ENCODE results near the gene P3H2.

Gene P3H2

DNA sequence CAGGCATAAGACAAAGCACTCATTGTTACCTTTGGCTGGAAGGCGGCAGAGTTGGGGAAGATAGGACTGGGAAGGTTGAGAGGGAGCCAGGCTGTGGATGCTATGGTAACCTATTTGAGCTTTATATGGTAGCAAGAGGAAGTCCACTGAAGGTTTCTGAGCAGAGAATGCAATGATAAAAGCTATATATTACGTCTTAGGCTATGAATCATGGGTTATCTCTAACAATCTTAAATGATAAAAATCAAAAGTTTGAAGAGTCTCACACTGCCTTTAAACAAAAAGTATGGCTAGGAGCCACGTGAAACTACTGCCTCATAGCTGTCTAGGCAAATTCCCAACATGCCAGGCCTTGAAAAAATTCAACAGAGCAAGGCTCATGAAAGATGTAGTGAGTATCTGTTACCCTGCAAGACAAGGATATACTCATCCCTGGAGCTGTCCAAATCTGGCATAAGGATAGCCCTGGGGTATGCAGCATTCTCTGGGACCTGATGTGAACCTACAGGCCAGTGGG is 4.1 kb downstream of the P3H2 start:
- H2AFZ ChIP-seq (ENCODE audit: low read length): no peak overlapping the region
- no peaks in the 10 kb centered on the region for H4K20me1 ChIP-seq (ENCODE audit: insufficient read depth, low read length, poor library complexity, severe bottlenecking)
- no peaks in the 10 kb centered on the region for H3K9me3 ChIP-seq (ENCODE audit: insufficient read depth, low read depth, low read length)
- no peak overlapping the region for H3K4me3 ChIP-seq (ENCODE audit: low read length, poor library complexity, severe bottlenecking)
- no peaks in the 10 kb centered on the region for H3K36me3 ChIP-seq (ENCODE audit: insufficient read depth, low read length)
- H3K9ac ChIP-seq (ENCODE audit: low read depth, low read length, poor library complexity, severe bottlenecking): no peak overlapping the region
- no peak overlapping the region for H3K4me2 ChIP-seq (ENCODE audit: low read depth, low read length, poor library complexity, severe bottlenecking)
- no peaks in the 10 kb centered on the region for H3K9me2 ChIP-seq (replicated peaks; ENCODE audit: low read depth, low read length)
- no peaks in the 10 kb centered on the region for H3K79me2 ChIP-seq (ENCODE audit: insufficient read depth, low read length)
- no peaks in the 10 kb centered on the region for H3K27me3 ChIP-seq (ENCODE audit: insufficient read depth, low read length, poor library complexity, severe bottlenecking)
- TF ChIP-seq, protein P1, sequence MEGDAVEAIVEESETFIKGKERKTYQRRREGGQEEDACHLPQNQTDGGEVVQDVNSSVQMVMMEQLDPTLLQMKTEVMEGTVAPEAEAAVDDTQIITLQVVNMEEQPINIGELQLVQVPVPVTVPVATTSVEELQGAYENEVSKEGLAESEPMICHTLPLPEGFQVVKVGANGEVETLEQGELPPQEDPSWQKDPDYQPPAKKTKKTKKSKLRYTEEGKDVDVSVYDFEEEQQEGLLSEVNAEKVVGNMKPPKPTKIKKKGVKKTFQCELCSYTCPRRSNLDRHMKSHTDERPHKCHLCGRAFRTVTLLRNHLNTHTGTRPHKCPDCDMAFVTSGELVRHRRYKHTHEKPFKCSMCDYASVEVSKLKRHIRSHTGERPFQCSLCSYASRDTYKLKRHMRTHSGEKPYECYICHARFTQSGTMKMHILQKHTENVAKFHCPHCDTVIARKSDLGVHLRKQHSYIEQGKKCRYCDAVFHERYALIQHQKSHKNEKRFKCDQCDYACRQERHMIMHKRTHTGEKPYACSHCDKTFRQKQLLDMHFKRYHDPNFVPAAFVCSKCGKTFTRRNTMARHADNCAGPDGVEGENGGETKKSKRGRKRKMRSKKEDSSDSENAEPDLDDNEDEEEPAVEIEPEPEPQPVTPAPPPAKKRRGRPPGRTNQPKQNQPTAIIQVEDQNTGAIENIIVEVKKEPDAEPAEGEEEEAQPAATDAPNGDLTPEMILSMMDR (conservative IDR thresholded peaks at IDR 0.05; ENCODE audit: low read length): no peak
- TF ChIP-seq EZH2phosphoT487 (IDR thresholded peaks at IDR 0.05; ENCODE audit: borderline replicate concordance): no peak
- no peaks in the 10 kb centered on the region for H3F3A ChIP-seq (ENCODE audit: low read depth)
- no peaks in the 10 kb centered on the region for H3K4me1 ChIP-seq (ENCODE audit: insufficient read depth, low read length, poor library complexity, severe bottlenecking)

DNA sequence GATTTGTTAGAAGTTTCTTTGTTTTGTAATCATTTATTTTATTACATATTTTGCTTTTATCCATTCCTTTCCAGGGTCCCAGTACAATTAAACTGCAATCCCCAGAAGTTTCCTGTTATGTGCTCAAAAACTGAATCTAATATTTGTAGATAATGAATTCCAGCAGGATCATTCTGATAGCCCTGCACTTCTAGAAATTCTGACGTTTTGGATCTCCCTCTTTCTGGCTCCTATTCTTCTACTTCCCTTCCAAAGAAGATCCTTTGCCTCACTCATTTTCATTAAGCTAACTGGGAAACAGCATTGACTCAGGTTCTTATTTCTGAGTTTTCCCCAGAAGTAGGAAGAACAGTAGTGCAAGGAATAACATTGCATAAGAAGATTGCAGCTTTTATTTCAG is 9.9 kb downstream of the P3H2 start:
- H3K9ac ChIP-seq (ENCODE audit: low read depth, low read length, poor library complexity, severe bottlenecking): no peak overlapping the region
- no peaks in the 10 kb centered on the region for H3K9me3 ChIP-seq (ENCODE audit: insufficient read depth, low read depth, low read length)
- H3K36me3 ChIP-seq (ENCODE audit: insufficient read depth, low read length): no peaks in the 10 kb centered on the region
- no peaks in the 10 kb centered on the region for H3K4me1 ChIP-seq (ENCODE audit: insufficient read depth, low read length, poor library complexity, severe bottlenecking)
- no peaks in the 10 kb centered on the region for H3K9me2 ChIP-seq (replicated peaks; ENCODE audit: low read depth, low read length)
- H3K27me3 ChIP-seq (ENCODE audit: insufficient read depth, low read length, poor library complexity, severe bottlenecking): no peaks in the 10 kb centered on the region
- H3K79me2 ChIP-seq (ENCODE audit: insufficient read depth, low read length): no peaks in the 10 kb centered on the region
- H2AFZ ChIP-seq (ENCODE audit: low read length): no peak overlapping the region
- H3F3A ChIP-seq (ENCODE audit: low read depth): no peaks in the 10 kb centered on the region
- H4K20me1 ChIP-seq (ENCODE audit: insufficient read depth, low read length, poor library complexity, severe bottlenecking): no peaks in the 10 kb centered on the region
- no peak for TF ChIP-seq EZH2phosphoT487 (IDR thresholded peaks at IDR 0.05; ENCODE audit: borderline replicate concordance)
- TF ChIP-seq, protein P1 (conservative IDR thresholded peaks at IDR 0.05; ENCODE audit: low read length): no peak
- no peak overlapping the region for H3K4me3 ChIP-seq (ENCODE audit: low read length, poor library complexity, severe bottlenecking)
- H3K4me2 ChIP-seq (ENCODE audit: low read depth, low read length, poor library complexity, severe bottlenecking): no peak overlapping the region

DNA sequence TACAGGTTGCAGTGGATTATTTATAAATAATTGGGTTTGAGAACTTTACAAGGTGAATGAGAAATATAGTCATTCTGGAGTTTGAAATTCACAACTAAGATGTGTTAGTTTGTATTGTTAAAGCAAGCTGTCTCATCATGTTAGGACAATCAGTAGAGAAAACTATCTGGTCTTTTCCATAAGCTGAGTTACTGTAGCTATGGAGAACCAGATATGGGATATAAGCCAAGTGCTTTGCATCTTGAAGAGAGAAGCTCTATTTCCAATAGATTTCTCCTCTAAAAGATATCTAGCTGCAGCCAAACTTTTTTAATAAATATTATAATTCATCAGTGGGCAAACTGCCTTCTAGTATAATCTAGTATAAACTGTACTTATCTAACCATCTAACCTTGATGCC is 11.3 kb downstream of the P3H2 start:
- Histone ChIP-seq H3K9ac (ENCODE audit: low read depth, low read length, poor library complexity, severe bottlenecking) (no peak overlapping the region), H3K4me2 (ENCODE audit: low read depth, low read length, poor library complexity, severe bottlenecking) (no peak overlapping the region), H3K4me1 (ENCODE audit: insufficient read depth, low read length, poor library complexity, severe bottlenecking) (no peaks in the 10 kb centered on the region), H3K9me2 (replicated peaks; ENCODE audit: low read depth, low read length) (no peaks in the 10 kb centered on the region), H2AFZ (ENCODE audit: low read length) (no peak overlapping the region), H4K20me1 (ENCODE audit: insufficient read depth, low read length, poor library complexity, severe bottlenecking) (no peaks in the 10 kb centered on the region), H3K36me3 (ENCODE audit: insufficient read depth, low read length) (no peaks in the 10 kb centered on the region), H3F3A (ENCODE audit: low read depth) (no peaks in the 10 kb centered on the region), H3K9me3 (ENCODE audit: insufficient read depth, low read depth, low read length) (no peaks in the 10 kb centered on the region), H3K4me3 (ENCODE audit: low read length, poor library complexity, severe bottlenecking) (no peak overlapping the region), H3K27me3 (ENCODE audit: insufficient read depth, low read length, poor library complexity, severe bottlenecking) (no peaks in the 10 kb centered on the region), H3K79me2 (ENCODE audit: insufficient read depth, low read length) (no peaks in the 10 kb centered on the region)
- TF ChIP-seq EZH2phosphoT487 (IDR thresholded peaks at IDR 0.05; ENCODE audit: borderline replicate concordance): no peak
- TF ChIP-seq, protein P1 (conservative IDR thresholded peaks at IDR 0.05; ENCODE audit: low read length): no peak
